ENCODE measurements around the gene IER5L. TPM values are rescaled to one million over a fixed set of nuclear protein-coding genes. Genes with fewer than 3 reads are reported as not detected.

Gene IER5L
- total and polyA plus RNA-seq, 9 of the 15 experiments (the other 6 are each of a cell fraction or from before 2014, with no cell fraction given), result 0.14 to 11.9 (median 0.52) TPM

DNA sequence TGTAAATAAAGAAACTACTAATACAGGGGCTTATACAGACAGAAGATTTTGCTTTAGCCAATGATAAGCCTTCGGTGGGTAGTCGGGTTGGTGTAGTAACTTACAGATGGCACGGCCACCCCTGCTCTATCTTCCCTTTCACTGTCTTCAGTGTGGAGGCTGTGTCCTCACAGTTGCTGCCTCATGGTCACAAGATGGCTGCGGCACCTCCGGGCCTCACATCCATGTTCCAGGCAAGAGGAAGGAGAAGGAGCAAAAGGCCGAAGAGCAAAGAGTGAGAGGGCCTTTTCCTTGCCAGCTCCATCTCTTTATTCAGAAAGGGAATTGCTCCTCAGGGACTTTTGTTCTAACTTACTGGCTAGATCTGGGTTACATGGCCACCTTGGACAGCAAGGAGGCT lies 22.2 kb upstream of the IER5L start:
- H3K9me3 ChIP-seq (replicated peaks; ENCODE audit: control insufficient read depth, insufficient read depth, low read depth, low read length), result no peaks in the 10 kb centered on the region
- H3K4me3 ChIP-seq, result no peak overlapping the region
- H3K9ac ChIP-seq (ENCODE audit: insufficient read depth in 1 of 2, low read depth in 2 of 2, low read length in 2 of 2), result no peak overlapping the region
- no TSS peak for BruUV-seq (replicated peaks)
- in situ Hi-C loops (cut with MboI) (no loop called here), intact Hi-C loops (cut with micrococcal nuclease) (no loop called here)
- ATAC-seq, result no peak
- H3K9me1 ChIP-seq (ENCODE audit: control insufficient read depth, insufficient read depth, low read length), result no peaks in the 10 kb centered on the region
- H3K27me3 ChIP-seq (ENCODE audit: control insufficient read depth in 2 of 2, insufficient read depth in 2 of 2, low read length in 2 of 2), result peaks cover 0 to 1% of the 10 kb centered on the region in 2 experiments; a peak in 1 of 5 replicates
- CTCF ChIA-PET (ENCODE audit: low intra/inter-chr PET ratio), result no interaction called here
- no peak overlapping the region for H3K4me2 ChIP-seq (ENCODE audit: insufficient read depth, low read length)
- peaks cover 3 to 24% of the 10 kb centered on the region in 2 experiments; a peak in 3 of 5 replicates for H3K4me1 ChIP-seq (replicated peaks in 1 of 2; ENCODE audit: control insufficient read depth in 2 of 2, insufficient read depth in 2 of 2, low read length in 2 of 2)
- H2AFZ ChIP-seq (ENCODE audit: low read depth, low read length), result no peak overlapping the region
- peaks cover 4% of the 10 kb centered on the region; the same call in 1 of the 2 replicates for H4K20me1 ChIP-seq (replicated peaks; ENCODE audit: control insufficient read depth, insufficient read depth, low read length)
- POLR2A ChIA-PET, result no interaction called here
- H3K27ac ChIP-seq (ENCODE audit: extremely low read depth, low read depth, low read length), result no peak overlapping the region
- no peak for FAIRE-seq
- no peak for DNase-seq (ENCODE audit: extremely low read depth in 1 of 4, low spot score in 3 of 4)
- WGBS (ENCODE audit: insufficient coverage, low coverage, missing lambda C conversion rate), result 54% methylated on average over 6 of the region's 6 CpGs
- H3K79me2 ChIP-seq (ENCODE audit: control insufficient read depth, insufficient read depth, low read length), result no peaks in the 10 kb centered on the region
- no peaks in the 10 kb centered on the region for H3K36me3 ChIP-seq (ENCODE audit: control insufficient read depth, insufficient read depth, low read length)
- TF ChIP-seq ZZZ3 (IDR thresholded peaks at IDR 0.05) (no peak), RFX7 (CRISPR knock-in tag; IDR thresholded peaks at IDR 0.05) (no peak), KDM1A (IDR thresholded peaks at IDR 0.05) (peak; percentile 32 to 76; a peak in 3 of 4 replicates), CBX3 (IDR thresholded peaks at IDR 0.05; ENCODE audit: borderline replicate concordance in 1 of 2, low read length in 2 of 2) (peak in 1 of 2 experiments; percentile 35; a peak in 1 of 3 replicates), ZNF79 (CRISPR knock-in tag; IDR thresholded peaks at IDR 0.05; ENCODE audit: low read depth) (no peak), NFE2 (IDR thresholded peaks at IDR 0.05; ENCODE audit: low read depth) (no peak), ADNP (tag; IDR thresholded peaks at IDR 0.05) (peak; percentile 67; the same call in 1 of the 2 replicates), CC2D1A (IDR thresholded peaks at IDR 0.05) (no peak), SLC30A9 (CRISPR knock-in tag; IDR thresholded peaks at IDR 0.05) (no peak), PYGO2 (tag; IDR thresholded peaks at IDR 0.05) (no peak), MCM2 (IDR thresholded peaks at IDR 0.05; ENCODE audit: low read depth) (no peak), FOXK1 (CRISPR knock-in tag; IDR thresholded peaks at IDR 0.05; ENCODE audit: borderline replicate concordance) (no peak), PTBP1 (IDR thresholded peaks at IDR 0.05; ENCODE audit: low read depth, low read length) (peak; percentile 88; the same call in 1 of the 2 replicates), HDAC2 (IDR thresholded peaks at IDR 0.05) (peak; percentile 28; the same call in 1 of the 2 replicates), SMC3 (conservative IDR thresholded peaks at IDR 0.05; ENCODE audit: insufficient read depth, low read depth, low read length) (no peak), ZNF699 (CRISPR knock-in tag; IDR thresholded peaks at IDR 0.05; ENCODE audit: insufficient replicate concordance) (no peak), TAF1 (IDR thresholded peaks at IDR 0.05; ENCODE audit: control insufficient read depth, extremely low read depth, insufficient read depth, low read length, severe bottlenecking) (no peak), RCOR1 (IDR thresholded peaks at IDR 0.05; ENCODE audit: borderline replicate concordance in 1 of 2, low read depth in 2 of 2, low read length in 2 of 2) (peak in 1 of 2 experiments; percentile 76; a peak in 1 of 4 replicates), ZNF354B (CRISPR knock-in tag; IDR thresholded peaks at IDR 0.05) (no peak), ZKSCAN3 (CRISPR knock-in tag; IDR thresholded peaks at IDR 0.05) (no peak), TFAM (CRISPR knock-in tag; conservative IDR thresholded peaks at IDR 0.05) (no peak), SMARCA5 (IDR thresholded peaks at IDR 0.05) (peak; percentile 76), ZNF766 (CRISPR knock-in tag; conservative IDR thresholded peaks at IDR 0.05) (no peak), ZNF431 (CRISPR knock-in tag; IDR thresholded peaks at IDR 0.05) (no peak)
- TF ChIP-seq, protein P1, sequence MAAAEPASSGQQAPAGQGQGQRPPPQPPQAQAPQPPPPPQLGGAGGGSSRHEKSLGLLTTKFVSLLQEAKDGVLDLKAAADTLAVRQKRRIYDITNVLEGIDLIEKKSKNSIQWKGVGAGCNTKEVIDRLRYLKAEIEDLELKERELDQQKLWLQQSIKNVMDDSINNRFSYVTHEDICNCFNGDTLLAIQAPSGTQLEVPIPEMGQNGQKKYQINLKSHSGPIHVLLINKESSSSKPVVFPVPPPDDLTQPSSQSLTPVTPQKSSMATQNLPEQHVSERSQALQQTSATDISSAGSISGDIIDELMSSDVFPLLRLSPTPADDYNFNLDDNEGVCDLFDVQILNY (CRISPR knock-in tag; IDR thresholded peaks at IDR 0.05), result no peak

All from K562 (cell line).